HG02885 (cell line): ENCODE results near the gene DGCR8.

ENCODE experiments used
- ATAC-seq: cut with Tn5 transposase; IDR thresholded peaks from one replicate; pipeline ENCODE4 v1.9.1; 2021; ENCODE audit warnings: mild to moderate bottlenecking; ENCODE audit not compliant: unreplicated experiment, poor library complexity

The DGCR8 gene

GRCh38 chr22:20118300-20119020, 38.4 kb downstream of the DGCR8 start:
- ATAC-seq, result no peak

- no peak for ATAC-seq
Observed at GRCh38 chr22:20121856-20122415, 41.9 kb downstream of the DGCR8 start.

DNA sequence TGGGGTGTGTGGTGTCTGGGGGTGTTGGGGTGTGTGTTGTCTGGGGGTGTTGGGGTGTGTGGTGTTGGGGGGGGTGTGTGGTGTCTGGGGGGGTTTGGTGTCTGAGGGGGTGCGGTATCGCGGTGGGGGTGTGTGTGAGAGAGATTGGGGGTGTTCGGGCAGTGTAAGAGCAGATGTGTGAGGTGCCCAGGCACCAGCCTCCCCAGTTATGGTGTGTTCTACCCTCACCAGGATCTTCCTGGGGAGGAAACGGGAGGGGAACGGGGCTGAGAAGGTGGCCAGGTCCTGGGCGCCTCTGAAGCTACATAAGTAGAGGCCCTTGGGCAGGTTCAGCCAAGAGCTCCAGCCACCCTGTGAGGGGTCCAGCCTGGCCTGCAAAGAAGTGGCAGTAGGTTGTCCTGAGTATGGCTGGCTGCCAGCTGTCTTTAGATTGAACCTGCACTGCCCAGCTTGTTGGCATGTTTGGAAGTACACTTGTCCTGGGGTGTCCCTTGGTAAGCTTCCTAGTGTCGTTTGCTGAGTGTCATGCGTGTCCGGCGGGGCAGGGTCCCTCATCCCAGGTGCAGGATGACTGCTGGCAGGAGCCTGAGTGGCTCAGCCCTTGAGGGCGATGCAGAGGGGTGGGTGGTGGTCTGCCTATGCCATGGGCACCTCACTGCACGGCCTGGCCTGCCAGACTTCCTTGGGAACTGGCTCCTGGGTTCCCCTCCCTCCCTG, 43.5 kb downstream of the DGCR8 start:
- no peak for ATAC-seq

GRCh38 chr22:20124083-20124787, 44.2 kb downstream of the DGCR8 start:
- no peak for ATAC-seq

- no peak for ATAC-seq
Observed at GRCh38 chr22:20125201-20126174, 45.4 kb downstream of the DGCR8 start.

- no peak for ATAC-seq
Observed at GRCh38 chr22:20126284-20127029, 46.4 kb downstream of the DGCR8 start.

DNA sequence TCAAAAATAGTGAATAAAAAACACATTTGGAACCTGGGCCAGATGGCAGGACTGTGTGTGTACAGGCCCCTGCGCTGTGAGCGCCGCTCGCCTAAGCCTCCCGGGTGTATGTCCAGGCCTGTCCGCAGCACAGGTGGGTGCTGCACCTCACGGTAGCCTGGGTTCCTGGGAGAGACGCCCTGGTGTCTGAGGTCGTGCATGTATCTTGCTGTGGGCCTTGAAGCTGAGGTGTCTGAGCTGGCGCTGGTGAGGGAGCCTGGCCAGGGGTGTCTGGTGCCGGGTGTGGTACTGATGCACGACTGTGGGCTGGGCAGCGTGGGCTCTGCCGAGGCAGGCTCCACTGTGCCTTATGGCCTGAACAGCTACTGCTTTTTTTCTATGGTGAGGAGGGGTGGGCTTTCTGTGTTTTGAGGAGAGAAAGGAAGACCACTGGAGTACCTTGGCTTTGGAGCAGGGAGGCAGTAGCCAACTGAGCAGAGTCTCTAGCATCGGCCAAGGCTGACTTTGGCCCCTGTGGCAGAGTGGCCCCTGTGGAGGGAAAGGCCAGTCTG, 47.4 kb downstream of the DGCR8 start:
- ATAC-seq, result no peak

GRCh38 chr22:20127869-20128618, 48.0 kb downstream of the DGCR8 start:
- no peak for ATAC-seq

GRCh38 chr22:20128619-20128901, 48.5 kb downstream of the DGCR8 start:
- ATAC-seq, result no peak

DNA sequence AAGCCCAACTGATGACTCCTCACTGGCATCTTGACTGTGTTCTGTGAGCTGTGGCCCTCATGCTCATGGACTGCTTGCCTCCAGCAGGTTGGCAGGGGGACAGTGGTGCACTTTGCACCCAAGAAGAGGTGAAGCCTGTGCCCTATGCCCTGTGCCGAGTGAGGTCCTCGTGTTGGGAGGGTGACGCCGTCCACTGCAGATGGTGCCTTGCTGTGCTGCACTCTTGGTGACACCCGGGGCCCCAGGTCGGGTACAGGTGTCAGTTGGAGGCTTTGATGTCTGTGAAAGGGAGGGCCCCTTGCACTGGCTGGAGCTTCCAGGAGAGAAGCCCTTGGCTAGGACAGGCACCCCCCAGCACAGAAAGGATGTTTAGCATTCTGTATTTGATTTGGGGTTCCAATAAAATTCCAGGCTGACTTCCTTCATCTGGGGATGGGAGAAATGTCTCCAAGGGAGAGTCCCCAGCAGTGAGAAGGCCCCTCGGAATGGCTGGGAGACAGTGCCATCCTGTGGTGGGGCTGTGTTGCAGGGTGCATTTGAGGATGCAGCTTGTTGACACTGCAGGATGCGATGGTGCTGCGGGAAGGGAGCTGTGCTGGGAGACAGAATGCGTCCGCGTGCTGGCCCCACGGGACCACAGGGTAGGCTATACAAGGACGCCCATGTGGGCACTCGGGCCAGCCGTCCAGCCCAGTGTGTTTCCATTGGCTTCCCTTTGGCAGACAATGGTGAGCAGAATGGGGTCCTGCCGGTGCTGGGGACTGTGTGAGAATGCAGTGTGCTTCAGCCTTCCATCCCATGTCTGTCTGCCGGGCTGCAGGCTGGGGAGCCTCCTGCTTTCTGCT, 49.1 kb downstream of the DGCR8 start:
- ATAC-seq, result no peak

- no peak for ATAC-seq
Observed at GRCh38 chr22:20129747-20130014, 49.6 kb downstream of the DGCR8 start.

- ATAC-seq, result no peak
Observed at GRCh38 chr22:20130319-20130718, 50.3 kb downstream of the DGCR8 start.

GRCh38 chr22:20130731-20131596, 50.9 kb downstream of the DGCR8 start:
- ATAC-seq, result peak; percentile 66

GRCh38 chr22:20131597-20131858, 51.5 kb downstream of the DGCR8 start, which contains the start of gene ZDHHC8:
Gene ZDHHC8, plus strand, starts transcription at chr22:20131804. Its CDS starts 144 bp downstream, at chr22:20131948.
- ATAC-seq, result peak; percentile 52

DNA sequence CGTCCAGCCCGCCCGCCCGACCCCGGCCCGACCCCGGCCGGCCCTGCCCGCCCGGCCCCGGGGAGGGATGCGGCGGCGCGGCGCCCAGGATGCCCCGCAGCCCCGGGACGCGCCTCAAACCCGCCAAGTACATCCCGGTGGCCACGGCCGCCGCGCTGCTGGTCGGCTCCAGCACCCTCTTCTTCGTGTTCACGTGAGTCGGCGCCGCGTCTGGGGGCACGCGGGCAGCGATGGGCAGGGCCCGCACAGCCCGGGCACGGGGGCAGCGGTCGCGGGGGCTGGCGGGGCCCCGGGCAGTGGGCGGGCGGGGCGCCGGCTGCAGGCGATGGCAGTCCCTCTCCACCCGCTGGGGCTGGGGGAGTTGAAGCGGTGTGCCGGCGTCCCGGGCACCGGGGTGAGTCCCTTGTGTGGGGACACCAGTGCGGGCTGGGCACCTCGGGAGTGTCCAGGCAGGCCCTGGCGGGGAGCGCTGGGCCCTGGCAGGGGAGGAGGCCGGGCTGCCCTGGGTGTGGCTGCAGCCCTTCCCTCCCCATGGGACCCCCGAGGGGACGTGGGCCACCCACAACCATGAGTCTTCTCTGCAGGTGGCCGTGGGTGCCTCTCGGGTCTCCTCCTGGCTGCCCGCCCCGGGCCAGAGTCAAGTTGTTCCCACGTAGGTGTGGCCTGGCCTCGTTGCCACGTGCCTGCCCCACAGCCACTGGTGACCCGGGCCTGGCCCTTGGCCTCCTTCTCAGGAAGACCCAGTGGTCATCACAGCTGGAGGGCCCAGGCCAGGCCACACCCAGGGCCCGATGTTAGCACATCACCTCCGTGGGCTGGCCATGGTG, 52.0 kb downstream of the DGCR8 start:
- peak; percentile 7 for ATAC-seq

DNA sequence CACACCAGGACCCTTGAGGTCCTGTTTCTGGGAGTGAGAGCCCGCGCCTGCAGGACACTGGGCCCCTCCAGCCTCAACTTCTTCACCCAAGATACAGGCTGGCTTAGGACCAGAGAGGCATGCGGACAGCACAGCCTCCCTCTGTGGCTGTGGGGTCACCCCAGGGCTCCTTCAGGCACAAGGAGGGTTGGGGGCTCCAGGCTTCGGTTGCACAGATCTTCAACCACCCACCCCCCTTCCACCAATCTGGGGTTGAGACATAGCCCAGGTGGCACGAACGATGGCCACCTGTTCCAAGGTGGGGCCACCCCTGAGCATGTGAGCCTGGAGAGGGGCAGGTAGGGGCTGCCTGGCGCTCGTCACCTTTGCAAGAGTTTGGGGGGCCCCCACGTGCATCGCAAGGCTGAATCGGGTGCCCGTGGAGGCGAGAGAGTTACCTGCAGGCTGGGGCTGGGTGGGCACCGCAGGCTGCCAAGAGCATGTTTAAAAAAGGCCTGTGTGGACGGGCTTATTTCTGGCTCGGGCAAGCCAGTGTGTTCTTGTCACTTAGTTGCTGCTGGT, 52.7 kb downstream of the DGCR8 start:
- no peak for ATAC-seq
